SK-N-SH treated with all-trans-retinoic acid at 6 μM for 48 hours (cell line): Measurements from ENCODE around the gene MAFF.

Source experiments
- ARNTL ChIP-seq: fragments of 450-650 bp; formaldehyde crosslinking; IDR thresholded peaks from 2 replicates; pipeline ENCODE4 v1.5.0; 2020; ENCODE audit warnings: low read depth, mild to moderate bottlenecking, moderate library complexity, borderline replicate concordance
- BACH2 ChIP-seq: fragments of 250-450 bp; sonication (Bioruptor Pico); IDR thresholded peaks from 2 replicates; pipeline ENCODE4 v1.9.0; 2021; ENCODE audit warnings: mild to moderate bottlenecking, borderline replicate concordance
- CSRNP3 ChIP-seq: fragments of 250-450 bp; sonication (Bioruptor Pico); IDR thresholded peaks from 2 replicates; pipeline ENCODE4 v1.5.1; 2021; ENCODE audit warnings: mild to moderate bottlenecking, moderate library complexity
- GLIS3 ChIP-seq: fragments of 250-450 bp; sonication (Bioruptor Pico); IDR thresholded peaks from 2 replicates; pipeline ENCODE4 v1.5.0; 2020; ENCODE audit warnings: mild to moderate bottlenecking, moderate library complexity
- ISL1 ChIP-seq: fragments of 250-450 bp; sonication (Bioruptor Pico); IDR thresholded peaks from 2 replicates; pipeline ENCODE4 v2.1.2; 2022; ENCODE audit warnings: mild to moderate bottlenecking, moderate library complexity
- PATZ1 ChIP-seq: fragments of 250-450 bp; sonication (Bioruptor Pico); IDR thresholded peaks from 2 replicates; pipeline ENCODE4 v1.8.0; 2020; ENCODE audit warnings: mild to moderate bottlenecking, moderate library complexity, borderline replicate concordance
- POU6F1 ChIP-seq: fragments of 250-450 bp; sonication (Bioruptor Pico); IDR thresholded peaks from 2 replicates; pipeline ENCODE4 v1.8.0; 2021; ENCODE audit warnings: low read depth, mild to moderate bottlenecking, moderate library complexity, borderline replicate concordance
- PPARA ChIP-seq: fragments of 250-450 bp; sonication (Bioruptor Pico); IDR thresholded peaks from 2 replicates; pipeline ENCODE4 v1.5.0; 2020; ENCODE audit warnings: mild to moderate bottlenecking, borderline replicate concordance
- RARB ChIP-seq: fragments of 250-450 bp; sonication (Bioruptor Pico); IDR thresholded peaks from 2 replicates; pipeline ENCODE4 v1.8.0; 2021; ENCODE audit warnings: mild to moderate bottlenecking, moderate library complexity
- SNAI2 ChIP-seq: fragments of 250-450 bp; sonication (Bioruptor Pico); IDR thresholded peaks from 2 replicates; pipeline ENCODE4 v1.5.0; 2020; ENCODE audit warnings: mild to moderate bottlenecking, moderate library complexity
- TCF4 ChIP-seq: fragments of 250-450 bp; sonication (Bioruptor Pico); IDR thresholded peaks from 2 replicates; pipeline ENCODE4 v1.8.0; 2021; ENCODE audit warnings: mild to moderate bottlenecking, moderate library complexity, borderline replicate concordance
- TSHZ2 ChIP-seq: fragments of 250-450 bp; sonication (Bioruptor Pico); IDR thresholded peaks from 2 replicates; pipeline ENCODE4 v1.5.0; 2020; ENCODE audit warnings: mild to moderate bottlenecking, moderate library complexity
- ZC3H10 ChIP-seq: fragments of 250-450 bp; sonication (Bioruptor Pico); IDR thresholded peaks from 2 replicates; pipeline ENCODE4 v1.5.1; 2021; ENCODE audit warnings: mild to moderate bottlenecking, moderate library complexity
- ZNF565 ChIP-seq: fragments of 450-650 bp; formaldehyde crosslinking; conservative IDR thresholded peaks from 2 replicates; pipeline ENCODE4 v1.5.0; 2020; ENCODE audit warnings: low read depth, mild to moderate bottlenecking, moderate library complexity

GRCh38 chr22:38232196-38232595, 30.4 kb downstream of the MAFF start:
- TF ChIP-seq TCF4 (CRISPR knock-in tag) = no peak
- TF ChIP-seq PATZ1 = no peak
- TF ChIP-seq ISL1 (CRISPR knock-in tag) = no peak
- TF ChIP-seq SNAI2 (CRISPR knock-in tag) = no peak
- no peak for TF ChIP-seq TSHZ2
- TF ChIP-seq ZC3H10 (CRISPR knock-in tag) = no peak
- no peak for TF ChIP-seq ZNF565
- TF ChIP-seq ARNTL = no peak
- no peak for TF ChIP-seq PPARA
- no peak for TF ChIP-seq POU6F1 (CRISPR knock-in tag)
- no peak for TF ChIP-seq BACH2 (CRISPR knock-in tag)
- TF ChIP-seq CSRNP3 (CRISPR knock-in tag) = no peak
- no peak for TF ChIP-seq RARB (CRISPR knock-in tag)
- no peak for TF ChIP-seq GLIS3 (CRISPR knock-in tag)
